ENCODE results near the gene SLC17A2. TPM values are rescaled to one million over a fixed set of nuclear protein-coding genes. Genes with fewer than 3 reads are reported as not detected.
A peak's percentile ranks its signal among the peaks of the same experiment; 100 is the strongest.

Gene SLC17A2
- total and polyA plus RNA-seq, 12 donors, result not detected

DNA sequence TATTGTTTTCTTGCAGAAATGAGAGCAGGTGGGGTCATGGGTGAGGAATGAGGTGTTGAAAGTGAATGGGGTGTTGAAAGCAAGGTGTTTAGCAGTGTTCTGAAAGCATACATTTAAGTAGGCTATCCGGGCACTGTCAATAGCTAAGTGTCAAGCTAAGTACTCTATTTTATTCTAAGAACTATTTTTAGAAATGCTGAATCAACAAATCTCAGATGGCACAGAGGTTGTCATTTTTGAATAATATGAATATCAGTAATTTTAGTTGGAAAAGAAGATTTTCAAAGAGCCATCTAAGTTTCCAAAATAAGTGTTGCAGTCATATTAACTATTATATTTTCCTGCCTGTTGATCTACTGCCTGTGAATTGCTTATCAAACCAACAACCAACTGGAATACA lies 34.7 kb downstream of the SLC17A2 start:
- WGBS, 4 donors, result 68 to 86% (median 78%) methylated on average over 1 of the region's 1 CpG
- TF ChIP-seq POLR2A (IDR thresholded peaks at IDR 0.05), result no peak
- TF ChIP-seq, protein P1, sequence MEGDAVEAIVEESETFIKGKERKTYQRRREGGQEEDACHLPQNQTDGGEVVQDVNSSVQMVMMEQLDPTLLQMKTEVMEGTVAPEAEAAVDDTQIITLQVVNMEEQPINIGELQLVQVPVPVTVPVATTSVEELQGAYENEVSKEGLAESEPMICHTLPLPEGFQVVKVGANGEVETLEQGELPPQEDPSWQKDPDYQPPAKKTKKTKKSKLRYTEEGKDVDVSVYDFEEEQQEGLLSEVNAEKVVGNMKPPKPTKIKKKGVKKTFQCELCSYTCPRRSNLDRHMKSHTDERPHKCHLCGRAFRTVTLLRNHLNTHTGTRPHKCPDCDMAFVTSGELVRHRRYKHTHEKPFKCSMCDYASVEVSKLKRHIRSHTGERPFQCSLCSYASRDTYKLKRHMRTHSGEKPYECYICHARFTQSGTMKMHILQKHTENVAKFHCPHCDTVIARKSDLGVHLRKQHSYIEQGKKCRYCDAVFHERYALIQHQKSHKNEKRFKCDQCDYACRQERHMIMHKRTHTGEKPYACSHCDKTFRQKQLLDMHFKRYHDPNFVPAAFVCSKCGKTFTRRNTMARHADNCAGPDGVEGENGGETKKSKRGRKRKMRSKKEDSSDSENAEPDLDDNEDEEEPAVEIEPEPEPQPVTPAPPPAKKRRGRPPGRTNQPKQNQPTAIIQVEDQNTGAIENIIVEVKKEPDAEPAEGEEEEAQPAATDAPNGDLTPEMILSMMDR (IDR thresholded peaks at IDR 0.05), result no peak
- H3K4me1 ChIP-seq (replicated peaks in 1 of 2), result no peaks in the 10 kb centered on the region
- intact Hi-C loops (cut with DNase I), result no loop called here
- no peaks in the 10 kb centered on the region for H3K9me3 ChIP-seq (replicated peaks in 1 of 3)
- DNase-seq, result no peak
- no peak overlapping the region for H3K4me3 ChIP-seq
- no peak overlapping the region for H3K27ac ChIP-seq
- no peaks in the 10 kb centered on the region for H3K27me3 ChIP-seq
- H3K36me3 ChIP-seq (replicated peaks in 1 of 2), result no peaks in the 10 kb centered on the region

DNA sequence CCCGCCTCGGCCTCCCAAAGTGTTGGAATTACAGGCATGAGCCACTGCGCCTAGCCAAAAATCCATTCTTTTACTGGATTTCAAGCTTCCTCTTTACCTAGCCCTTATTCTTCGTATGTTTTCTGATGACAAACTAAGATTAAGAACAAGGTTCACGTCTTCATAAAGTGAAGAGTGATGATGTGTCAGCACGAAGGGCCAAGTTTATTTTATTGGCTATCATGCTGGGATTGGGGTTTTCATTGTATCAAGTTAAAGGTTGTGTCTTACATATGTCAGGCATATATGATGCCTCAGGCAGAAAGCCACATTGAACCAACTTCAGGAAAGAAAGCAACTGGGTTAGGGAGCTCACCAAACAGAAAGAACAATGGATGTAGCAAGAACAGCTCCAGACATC lies 36.7 kb downstream of the SLC17A2 start:
- TF ChIP-seq, protein P1 (IDR thresholded peaks at IDR 0.05), result no peak
- no peak for TF ChIP-seq POLR2A (IDR thresholded peaks at IDR 0.05)
- intact Hi-C loops (cut with DNase I), result loop anchor here in 1 of 2 donors (5.0 kb wide), 1 partner anchor 106 kb away; no protein-coding TSS in a partner anchor
- no peaks in the 10 kb centered on the region for H3K36me3 ChIP-seq (replicated peaks in 1 of 2)
- DNase-seq, result no peak
- H3K9me3 ChIP-seq (replicated peaks in 1 of 3), result no peaks in the 10 kb centered on the region
- no peaks in the 10 kb centered on the region for H3K4me1 ChIP-seq (replicated peaks in 1 of 2)
- H3K27ac ChIP-seq, result no peak overlapping the region
- H3K27me3 ChIP-seq, result no peaks in the 10 kb centered on the region
- no peak overlapping the region for H3K4me3 ChIP-seq
- 87 to 93% (median 90%) methylated on average over 6 of the region's 6 CpGs for WGBS, 4 donors

DNA sequence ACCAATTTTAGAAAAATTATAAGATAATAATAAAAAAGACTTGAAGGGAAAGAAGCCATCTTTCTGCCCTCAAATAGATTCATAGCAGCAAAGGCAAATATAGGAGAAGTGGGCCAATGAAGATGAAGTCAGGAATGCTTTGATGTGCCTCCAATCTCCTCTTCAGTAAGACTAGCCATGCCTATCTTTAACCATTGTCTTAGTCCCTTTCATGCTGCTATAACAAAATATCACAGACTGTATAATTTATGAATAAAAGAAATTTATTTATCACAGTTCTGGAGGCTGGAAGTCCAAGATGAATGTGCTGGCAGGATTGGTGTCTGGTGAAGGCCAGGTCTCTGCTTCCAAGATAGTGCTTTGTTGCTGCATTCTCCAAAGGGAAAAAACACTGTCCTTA lies 37.6 kb downstream of the SLC17A2 start:
- DNase-seq, result no peak
- H3K4me1 ChIP-seq (replicated peaks in 1 of 2), result no peaks in the 10 kb centered on the region
- no peak overlapping the region for H3K4me3 ChIP-seq
- no peaks in the 10 kb centered on the region for H3K36me3 ChIP-seq (replicated peaks in 1 of 2)
- H3K9me3 ChIP-seq (replicated peaks in 1 of 3), result no peaks in the 10 kb centered on the region
- TF ChIP-seq, protein P1 (IDR thresholded peaks at IDR 0.05), result no peak
- TF ChIP-seq POLR2A (IDR thresholded peaks at IDR 0.05), result no peak
- no peaks in the 10 kb centered on the region for H3K27me3 ChIP-seq
- no peak overlapping the region for H3K27ac ChIP-seq
- intact Hi-C loops (cut with DNase I), result loop anchor here in 1 of 2 donors (5.0 kb wide), 1 partner anchor 106 kb away; no protein-coding TSS in a partner anchor

DNA sequence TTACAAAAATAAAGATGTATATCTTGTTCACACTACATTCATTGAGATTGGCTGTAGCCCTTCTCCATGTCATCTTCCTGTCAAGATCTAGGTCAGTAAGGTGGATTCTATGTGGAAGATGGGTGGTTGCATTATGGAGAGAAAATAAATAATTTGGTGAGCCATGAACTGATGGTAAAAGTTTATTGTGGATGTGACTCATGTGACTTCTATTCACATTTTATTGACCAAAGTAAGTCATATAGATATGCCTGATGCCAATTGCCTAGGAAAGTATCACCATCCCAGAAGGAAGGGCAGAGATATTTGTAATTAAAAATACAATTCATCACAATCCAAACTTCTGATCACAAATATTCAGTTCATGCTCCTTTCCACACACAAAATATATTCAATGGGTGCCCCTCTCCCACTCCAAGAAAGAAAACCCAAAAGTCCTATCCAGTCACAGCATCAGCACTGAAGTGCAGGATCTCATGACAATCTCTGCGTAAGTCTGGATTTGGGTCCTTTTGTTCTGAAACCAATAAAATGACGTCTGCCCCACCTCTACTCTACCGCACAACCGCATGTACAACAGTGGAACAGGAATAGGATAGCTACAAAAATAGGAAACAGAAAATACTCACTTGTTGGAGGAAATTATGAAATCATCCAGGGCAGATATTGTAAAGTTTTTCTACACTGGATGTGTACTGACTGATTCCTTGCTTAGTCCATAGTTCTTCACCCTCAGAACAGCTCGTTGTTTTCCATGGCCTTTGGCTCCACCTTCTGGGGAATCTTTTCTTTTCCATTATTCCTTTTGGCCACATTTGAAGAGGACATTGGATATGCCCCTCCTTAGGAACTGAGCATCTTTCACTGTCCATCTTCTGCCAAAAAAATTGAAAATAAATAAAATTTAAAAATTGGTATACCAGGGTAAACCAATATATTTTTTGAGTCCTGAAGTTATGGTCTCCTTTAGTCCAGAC lies 40.3 kb downstream of the SLC17A2 start:
- 53 to 67% (median 56%) methylated on average over 5 of the region's 5 CpGs for WGBS, 4 donors
- no peak overlapping the region for H3K27ac ChIP-seq
- no peaks in the 10 kb centered on the region for H3K36me3 ChIP-seq (replicated peaks in 1 of 2)
- peak; percentile 19 to 61 (median 40) for DNase-seq
- H3K9me3 ChIP-seq (replicated peaks in 1 of 3), result no peaks in the 10 kb centered on the region
- H3K27me3 ChIP-seq, result no peaks in the 10 kb centered on the region
- H3K4me3 ChIP-seq, result no peak overlapping the region
- TF ChIP-seq POLR2A (IDR thresholded peaks at IDR 0.05), result no peak
- TF ChIP-seq, protein P1 (IDR thresholded peaks at IDR 0.05), result peak; percentile 30 to 72 (median 64)
- no peaks in the 10 kb centered on the region for H3K4me1 ChIP-seq (replicated peaks in 1 of 2)
- intact Hi-C loops (cut with DNase I), result loop anchor here in 1 of 2 donors (5.0 to 10.0 kb wide), 2 partner anchors 103 to 165 kb away; a partner anchor contains a TSS
